CD4-positive, alpha-beta T cell treated with Interleukin-17A for 4 hours (primary cell): ENCODE measurements around the gene BEND5.

Experiments
- DNase-seq: peaks from one replicate; pipeline ENCODE4 v3.0.0-alpha.2; 2020; ENCODE audit warnings: mixed read lengths

Gene BEND5, protein sequence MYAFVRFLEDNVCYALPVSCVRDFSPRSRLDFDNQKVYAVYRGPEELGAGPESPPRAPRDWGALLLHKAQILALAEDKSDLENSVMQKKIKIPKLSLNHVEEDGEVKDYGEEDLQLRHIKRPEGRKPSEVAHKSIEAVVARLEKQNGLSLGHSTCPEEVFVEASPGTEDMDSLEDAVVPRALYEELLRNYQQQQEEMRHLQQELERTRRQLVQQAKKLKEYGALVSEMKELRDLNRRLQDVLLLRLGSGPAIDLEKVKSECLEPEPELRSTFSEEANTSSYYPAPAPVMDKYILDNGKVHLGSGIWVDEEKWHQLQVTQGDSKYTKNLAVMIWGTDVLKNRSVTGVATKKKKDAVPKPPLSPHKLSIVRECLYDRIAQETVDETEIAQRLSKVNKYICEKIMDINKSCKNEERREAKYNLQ

DNA sequence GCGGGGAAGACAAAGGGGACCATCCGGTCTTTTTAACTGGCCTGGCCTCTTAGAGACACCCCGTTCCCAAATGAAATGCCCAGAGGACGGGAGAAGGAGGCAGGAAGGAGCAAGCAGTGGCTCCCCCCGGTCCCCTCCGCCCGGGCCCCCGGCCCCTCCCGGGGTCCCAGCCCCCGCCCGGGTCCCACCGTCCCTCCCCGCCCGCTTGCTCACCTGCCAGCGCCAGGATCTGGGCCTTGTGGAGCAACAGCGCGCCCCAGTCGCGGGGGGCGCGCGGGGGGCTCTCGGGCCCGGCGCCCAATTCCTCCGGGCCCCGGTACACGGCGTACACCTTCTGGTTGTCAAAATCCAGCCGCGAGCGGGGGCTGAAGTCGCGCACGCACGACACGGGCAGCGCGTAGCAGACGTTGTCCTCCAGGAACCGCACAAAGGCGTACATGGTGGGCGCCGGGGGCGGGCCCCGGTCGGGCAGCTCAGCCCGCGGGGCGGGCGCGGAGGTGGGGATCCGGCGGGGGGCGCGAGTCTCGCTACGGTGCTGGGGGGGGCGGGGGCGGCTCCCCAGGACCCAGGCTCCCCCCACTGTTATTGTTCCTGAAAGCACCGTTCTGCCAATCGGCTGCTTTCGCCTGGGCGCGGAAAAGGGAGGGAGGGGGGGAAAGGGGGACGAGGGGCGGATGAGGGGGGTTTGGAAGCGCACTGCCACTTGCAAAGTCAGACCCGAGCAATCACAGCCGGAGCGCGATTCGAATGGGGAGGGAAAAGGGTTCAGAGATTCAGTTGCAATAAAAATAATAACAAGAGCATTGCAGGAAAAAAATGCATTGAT, at the start of gene BEND5:
BEND5 (minus strand) TSS at position 499 of the 826 bp plus-strand sequence; CDS start at position 439, 60 bp downstream.
- peak; percentile 75 for DNase-seq

DNA sequence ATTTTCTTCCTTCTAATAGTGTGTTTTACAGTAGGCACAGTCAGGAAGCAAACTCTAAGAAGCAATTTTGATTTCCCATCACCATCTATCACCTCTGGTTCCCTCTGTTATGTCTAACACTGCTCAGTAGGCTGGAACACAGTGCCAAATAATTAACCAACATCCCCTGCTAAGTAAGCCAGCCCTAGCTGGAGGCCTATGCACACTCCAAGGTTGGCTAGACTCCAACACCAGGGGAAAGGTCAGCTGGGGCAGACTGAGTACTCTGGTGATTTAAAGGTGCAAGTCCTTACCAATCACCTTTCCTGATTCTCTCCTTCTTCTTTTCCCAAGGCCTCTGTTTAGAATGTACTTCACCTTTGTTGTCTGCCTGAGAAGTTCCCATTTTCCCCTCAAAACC, 46.5 kb upstream of the BEND5 start:
- DNase-seq: no peak

DNA sequence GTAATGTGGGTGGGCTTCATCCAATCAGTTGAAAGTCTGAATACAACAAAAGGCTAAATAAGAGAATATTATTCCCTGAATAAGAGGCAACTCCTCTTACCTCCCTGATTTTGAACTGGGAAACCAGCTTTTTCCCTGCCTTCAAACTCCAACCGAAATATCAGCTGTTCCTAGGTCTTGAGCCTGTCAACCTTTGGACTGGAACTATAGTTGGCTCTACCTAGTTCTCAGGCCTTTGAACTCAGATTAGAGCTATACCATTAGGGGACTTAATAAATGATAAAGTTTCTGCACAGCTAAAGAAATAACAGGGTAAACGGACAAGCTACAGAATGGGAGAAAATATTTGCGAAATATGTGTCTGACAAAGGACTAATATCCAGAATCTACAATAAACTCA, 43.8 kb upstream of the BEND5 start:
- no peak for DNase-seq

DNA sequence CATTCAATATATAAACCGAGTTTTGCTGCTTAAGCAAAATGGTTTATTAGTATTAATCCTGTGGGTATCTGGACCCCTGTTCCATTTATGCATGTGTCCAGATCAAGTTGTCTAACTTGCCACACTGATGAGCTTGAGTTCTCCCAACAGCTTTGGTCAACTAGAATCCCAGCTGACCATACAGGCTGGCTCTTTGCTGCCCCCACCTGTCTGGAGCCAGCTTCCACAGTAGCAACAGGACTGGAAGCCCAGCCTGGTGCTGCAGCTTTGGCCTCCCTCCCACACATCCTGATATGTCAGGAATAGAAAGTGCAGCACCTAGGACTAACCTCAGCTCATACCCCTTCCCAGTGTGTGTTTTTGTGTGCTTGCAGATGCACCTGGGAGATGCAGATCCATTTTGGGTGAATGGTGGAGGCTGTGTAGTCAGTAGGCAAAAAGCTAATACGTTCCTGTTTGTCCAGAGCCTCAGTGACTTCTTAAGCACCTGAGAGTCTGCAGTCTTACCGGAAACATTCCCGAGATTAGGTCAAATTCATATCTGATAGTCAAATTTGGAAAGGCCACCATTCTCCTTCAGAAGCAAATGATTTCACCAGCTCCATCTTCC, 40.9 kb upstream of the BEND5 start:
- peak; percentile 17 for DNase-seq

DNA sequence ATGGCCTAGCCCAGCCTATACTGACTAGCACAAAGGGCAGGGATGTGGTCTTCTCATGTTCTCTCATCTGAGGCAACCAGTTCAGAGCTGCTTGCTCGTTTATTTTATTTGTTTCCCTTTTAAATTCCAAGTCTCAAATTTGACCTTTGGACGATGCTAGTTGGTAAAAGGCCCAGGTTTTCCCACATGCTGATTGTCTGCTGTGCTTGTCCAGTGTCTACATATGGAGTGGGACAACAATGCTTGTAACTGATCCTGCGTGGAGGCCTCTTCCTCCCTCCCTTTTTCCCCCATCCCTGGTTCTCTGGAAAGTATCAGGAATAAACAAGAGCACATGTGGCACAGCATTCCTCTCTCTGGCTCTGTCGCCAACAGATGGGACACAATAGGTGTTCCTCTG, 34.0 kb upstream of the BEND5 start:
- no peak for DNase-seq

DNA sequence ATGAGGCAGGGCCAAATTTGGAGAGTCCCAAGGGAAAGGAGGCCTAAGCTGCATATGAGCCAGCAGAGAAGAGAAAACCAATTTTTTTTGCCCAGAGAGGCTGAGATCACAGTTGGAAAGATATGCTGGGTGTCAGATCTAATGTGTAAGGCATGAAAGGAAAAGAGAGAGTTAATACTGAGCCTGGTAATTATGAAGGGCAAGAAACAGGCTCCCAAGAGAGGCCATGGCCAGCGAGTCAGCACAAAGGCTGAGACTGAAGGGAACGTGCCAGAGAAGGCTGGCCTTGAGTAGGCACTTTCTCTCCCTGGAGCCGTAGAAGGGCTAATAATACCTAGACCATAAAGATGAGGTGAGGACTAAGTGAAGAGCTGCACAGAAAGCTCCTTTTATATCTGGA, 31.8 kb upstream of the BEND5 start:
- no peak for DNase-seq

DNA sequence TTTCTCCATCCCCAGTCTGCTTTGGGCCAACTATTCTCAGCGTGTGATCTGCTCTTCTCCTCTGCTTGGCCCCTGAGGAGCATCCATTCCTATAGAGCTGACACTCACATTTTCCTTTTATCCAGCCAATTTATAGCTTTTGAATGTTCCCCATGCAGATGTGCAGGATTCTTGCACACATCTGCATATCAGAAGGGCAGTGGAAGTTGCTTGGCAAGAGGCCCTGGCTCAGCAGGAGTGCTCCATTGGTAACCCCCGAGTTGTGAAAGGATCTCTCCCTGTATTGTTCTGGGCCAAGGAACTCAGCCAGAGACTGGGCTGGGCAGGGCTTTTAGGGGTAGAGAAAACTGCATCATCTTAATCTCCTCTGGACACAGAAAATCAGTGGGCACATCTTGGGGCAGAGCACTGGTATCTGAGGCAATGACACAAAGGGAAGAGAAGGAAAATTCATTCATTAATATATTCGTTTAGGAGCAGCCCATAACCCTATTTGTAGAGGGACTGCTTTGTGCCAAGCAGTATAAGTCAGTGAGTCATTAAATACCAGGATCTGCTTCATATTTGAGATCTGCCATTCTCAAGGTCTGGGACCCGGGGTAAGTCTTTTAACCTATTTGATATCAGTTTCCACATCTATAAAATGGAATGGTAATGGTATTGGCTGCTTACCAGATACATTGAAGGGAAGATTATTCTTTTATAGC, 31.0 kb upstream of the BEND5 start:
- no peak for DNase-seq

DNA sequence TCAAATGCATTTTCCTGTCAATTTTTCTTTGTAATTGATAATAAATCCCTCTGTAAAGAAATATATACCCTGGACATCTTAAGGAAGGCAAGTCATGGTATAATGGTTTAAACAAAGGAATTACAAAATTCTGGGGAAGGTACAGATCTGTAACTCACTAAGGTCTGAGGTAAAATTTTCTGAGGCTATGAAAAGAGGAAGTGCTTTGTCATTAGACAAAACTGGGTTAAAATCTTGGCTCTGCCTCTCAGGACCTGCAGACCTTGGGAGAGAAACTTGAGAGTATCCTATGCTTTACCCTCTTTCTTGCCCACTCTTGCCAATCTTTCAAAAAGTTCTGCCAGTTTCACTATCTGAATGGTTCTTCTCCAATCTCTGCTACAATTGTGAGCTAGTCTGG, 26.8 kb upstream of the BEND5 start:
- no peak for DNase-seq

DNA sequence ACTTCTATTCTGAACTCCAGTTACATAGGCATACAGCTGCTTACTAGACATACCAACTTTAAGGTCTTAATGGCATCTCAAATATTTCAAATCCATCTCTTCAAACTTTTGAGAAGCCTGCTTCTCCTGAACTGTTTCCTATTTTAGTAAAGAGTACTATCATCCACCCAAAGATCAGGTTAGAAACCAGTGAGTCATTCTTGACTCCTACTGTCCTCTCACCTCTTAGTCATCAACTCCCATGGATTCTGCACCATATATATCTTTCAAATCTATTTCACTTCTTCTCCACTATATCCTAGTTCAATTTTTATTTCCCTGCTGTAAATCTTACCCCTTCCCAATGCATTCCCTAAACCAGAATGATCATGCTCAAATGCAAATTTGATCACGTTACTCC, 18.1 kb upstream of the BEND5 start:
- no peak for DNase-seq

DNA sequence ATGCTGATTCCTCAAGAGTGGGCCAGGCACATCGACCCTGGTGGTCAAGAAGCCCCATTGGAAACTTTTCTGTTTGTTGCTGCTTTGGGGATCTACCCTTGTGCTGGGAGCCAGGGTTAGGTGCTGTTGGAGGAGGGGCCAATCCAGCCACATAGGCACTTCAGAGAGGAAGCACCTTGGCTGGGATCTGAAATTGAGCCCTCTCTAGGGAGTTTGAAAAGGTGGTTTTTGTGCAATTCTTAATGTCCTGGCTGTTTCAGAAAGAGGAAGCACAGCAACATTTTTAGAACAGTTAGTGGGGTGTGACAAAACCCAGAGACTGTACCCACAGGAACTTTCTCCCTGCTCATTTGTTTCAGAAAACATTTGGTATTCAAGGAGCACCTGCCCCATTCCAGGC, 17.2 kb upstream of the BEND5 start:
- DNase-seq: no peak

DNA sequence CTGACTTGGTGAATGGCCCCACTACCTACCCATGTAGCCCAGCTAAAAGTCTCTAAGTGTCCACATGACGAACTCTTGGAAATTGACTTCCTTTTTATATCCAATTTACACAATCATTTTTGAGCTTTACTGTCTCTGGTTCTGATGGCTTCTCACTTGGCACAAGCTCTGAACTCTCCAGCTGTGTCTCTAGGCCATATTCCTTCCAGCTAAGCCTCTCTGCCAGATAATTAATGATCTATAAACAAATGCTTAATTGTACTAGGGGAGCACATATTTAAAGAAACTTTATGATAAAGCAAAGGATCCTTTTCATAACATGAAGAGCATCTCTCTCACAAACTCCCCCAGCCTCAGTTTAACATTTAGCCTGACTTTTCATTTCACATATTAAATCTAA, 16.3 kb upstream of the BEND5 start:
- no peak for DNase-seq

DNA sequence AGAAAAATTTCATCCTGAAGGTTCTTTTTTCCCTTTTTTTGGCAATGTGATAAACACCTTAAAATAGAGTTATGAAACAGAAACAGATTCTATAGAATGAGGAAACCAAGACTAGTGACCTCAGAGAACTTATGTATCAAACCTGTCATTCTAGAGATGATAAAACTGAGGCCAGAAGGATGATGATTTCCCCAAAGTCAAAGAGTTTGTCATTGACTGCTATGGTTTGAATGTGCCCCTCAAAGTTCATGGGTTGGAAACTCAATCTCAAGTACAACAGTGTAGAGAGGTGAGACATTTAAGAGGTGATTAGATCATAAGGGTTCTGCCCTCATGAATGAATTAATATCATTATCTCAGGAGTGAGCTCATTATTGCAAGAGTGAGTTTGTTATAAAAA, 13.7 kb upstream of the BEND5 start:
- no peak for DNase-seq

DNA sequence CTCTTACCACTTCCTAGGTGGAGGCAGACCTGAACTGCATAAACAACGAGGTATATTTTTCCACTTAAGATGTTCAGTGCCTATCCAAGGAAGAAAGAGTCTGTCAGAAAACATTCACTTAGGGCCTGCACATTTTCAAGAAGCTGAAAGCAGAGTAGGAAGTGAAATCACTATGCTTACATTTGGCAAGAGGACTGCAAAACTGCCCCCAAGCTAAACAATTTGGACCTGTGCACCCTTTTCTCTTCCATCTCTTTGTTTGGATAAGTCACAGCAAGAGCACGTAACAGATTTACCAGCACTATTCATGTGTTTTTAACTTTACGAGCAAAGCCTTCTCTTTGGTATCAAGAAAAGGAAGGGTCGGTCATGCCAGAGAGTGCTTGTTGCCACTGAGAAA, 13.2 kb upstream of the BEND5 start:
- DNase-seq: no peak

DNA sequence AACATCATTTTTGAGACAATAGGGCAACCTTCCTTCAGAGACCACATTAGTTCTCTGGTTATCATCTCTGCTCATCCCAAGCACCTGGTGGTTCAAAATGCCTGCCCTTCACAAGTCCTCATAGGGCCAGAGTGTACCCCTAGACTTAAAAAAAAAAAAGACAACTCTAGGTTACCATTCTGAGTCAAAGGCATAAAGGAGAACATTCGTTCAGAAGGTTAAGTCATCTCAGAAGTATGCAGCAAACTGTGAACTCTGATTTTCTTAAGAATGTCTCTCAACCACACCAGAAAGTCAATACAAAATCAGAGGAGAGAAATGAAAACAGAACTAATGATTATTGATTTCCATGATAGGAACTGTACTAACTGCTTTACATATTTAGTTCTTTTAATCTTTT, 9.2 kb upstream of the BEND5 start:
- DNase-seq: no peak

DNA sequence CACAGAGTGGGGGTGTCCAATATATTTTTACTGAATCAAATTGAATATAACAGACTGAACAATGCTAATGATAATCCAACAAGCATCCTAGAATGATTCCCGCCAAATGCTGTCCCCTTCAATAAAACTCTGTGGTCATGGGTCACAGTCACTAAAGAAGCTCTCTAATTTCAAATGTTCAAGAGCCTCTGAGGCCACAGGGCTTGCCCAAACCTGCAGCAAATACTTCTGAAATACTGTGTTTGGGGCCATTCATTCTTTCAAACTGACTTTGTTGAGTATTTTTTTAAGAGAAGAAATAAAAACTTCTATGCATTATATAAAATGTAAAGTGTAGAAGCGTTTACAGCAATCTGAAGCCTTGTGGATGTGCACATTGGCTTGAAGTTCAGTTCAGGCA, 7.6 kb upstream of the BEND5 start:
- no peak for DNase-seq

DNA sequence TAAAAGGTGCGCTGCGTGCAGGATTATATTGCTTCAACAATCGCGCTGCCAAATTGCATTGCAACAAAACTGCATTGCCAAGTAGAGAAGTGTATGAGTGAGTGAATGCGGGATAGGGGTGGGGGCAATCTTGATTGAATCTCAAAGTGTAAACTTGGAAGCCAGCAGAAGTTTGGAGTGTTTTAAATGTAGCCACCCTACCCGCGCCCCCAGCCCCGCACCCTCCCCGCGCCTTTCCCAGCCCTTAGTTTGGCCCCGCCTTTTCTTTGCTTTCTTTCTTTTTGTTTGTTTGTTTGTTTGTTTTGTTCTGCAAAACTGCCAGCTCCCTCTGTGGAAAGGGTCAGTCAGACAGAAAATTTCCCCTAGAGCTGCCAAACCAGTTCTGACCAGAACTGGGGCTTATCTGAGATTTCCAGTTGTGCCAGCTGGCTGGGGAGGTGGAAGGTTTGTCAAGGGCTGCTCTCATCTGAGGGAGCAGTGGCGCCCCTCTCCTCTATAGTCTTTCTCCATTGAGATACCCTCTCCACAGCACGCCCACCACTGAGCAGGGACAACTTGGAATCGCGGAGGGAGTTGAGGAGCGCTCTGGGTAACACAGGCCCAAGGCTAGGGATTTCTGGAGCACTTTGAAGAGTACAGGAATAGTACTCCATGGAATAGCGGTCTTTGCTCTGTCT, 666 bp upstream of the BEND5 start:
- DNase-seq: no peak

DNA sequence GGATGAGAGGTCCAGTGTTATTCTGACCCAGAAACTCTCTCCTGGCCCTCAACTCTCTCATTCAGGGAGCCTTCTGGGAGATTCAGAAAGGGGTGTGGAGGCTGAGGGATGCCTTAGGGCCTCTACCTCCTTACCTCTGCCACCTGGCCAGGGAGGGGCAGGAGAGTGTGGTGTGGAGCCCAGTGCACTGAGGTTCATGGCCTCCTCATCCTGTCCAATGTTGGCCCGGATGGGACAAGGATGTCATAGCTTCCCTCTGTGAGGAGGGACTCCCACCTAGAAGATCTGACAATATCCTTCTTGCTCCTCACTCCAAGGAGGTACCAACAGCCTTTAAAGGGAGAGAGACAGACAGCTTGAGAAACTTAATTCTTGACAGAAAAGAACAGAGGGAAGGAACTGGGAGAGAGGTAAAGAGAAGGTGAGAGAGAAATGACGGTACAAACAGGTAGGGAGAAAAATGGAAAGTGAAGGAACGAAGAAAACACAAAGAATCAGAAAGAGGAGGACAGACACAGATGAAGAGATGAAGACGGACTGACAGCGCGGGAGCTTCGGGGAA, 779 bp downstream of the BEND5 start:
- no peak for DNase-seq

DNA sequence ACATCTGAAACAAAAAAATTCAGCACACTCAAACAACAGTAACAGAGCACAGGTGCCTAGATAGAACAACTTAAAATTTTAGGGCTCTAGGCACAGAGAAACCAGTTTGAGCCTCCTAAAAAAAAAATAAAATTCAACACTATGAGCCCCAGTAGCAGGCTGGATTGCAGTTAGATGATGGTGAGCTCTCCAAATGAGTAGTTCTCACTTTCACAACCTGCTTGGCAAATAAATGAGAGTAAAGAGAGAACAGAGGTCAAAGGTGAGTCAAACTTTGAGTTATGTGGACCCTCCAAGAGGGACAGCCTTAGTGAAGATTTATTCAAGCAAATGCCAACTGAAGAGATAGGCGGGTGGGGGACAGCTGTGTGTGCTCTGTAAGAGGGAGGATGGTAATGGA, 3.6 kb downstream of the BEND5 start:
- DNase-seq: no peak

DNA sequence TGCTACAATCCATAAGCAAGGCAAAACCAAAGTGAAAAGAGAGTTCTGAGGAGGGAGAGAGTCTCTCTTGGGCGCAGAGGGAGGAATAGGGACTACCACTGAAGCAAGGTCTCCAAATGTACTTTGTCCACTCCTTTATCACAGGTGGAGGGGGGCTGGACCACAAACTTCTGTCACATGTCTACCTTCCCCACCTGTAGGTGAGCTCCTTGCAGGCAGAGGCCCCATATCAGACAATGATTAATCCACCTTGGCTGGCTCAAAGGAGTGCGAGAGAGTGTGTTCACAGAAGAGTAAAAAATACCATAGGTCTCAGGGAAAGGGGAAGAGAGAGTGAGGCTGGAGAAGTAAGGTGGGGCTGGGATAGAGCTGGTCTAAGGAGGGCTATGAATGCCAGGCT, 4.5 kb downstream of the BEND5 start:
- no peak for DNase-seq

DNA sequence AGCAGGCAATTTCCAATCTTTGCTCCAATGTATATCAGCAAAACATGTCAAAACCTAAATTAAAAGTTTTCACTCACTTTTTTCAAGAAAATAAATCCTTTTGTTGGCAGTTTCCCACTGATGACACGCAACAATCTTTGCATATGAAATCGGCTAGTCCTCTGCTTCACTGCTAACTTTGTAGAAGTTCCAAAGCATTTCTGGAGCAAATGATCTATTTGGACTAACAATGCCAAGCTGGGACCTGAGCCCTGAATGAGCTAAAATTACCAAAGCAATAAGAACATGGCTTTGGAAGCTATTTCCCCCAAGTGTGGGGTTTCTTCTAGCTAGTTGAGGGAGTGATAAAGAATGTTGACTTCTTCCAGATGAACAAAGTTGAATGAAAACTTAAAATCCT, 5.1 kb downstream of the BEND5 start:
- DNase-seq: no peak

DNA sequence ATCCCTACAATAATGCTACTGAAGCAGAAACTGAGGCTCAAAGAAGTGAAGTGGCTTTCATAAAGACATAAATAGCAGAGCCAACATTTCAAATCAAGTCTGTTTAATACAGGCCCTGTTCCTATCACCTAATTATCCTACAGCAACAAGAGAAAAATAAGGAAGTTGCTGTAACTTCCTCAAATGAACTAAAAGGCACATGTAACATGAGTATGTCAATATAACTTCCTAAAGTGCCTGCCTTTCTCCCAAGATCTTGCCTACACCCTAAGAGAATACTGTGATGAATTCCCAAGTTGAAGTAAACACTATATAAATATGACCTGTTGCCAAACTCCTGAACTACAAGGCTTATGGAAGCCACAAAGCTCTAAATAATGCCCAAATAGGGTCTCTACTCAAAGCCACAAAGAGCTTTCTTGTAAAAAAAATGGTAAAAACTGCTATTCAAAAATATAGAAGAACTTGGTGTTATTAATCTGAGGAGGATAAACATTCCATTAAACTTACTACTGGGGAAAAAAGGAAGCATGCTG, 8.6 kb downstream of the BEND5 start:
- DNase-seq: no peak

DNA sequence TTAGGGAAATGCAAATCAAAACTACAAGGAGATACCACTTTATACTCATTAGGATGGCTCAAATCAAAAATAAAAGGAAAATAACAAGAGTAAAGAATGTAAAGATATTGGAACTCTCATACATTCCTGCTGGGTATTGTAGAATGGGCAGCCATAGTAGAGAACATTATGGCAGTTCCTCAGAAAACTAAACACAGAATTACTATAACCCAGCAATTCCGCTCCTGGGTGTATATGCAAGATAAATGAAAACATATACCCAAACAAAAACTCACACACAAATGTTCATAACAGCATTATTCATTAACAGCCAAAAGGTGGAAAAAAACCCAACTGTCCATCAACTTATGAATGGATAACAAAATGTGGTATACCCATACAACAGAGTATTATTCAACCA, 11.4 kb downstream of the BEND5 start:
- no peak for DNase-seq
